H7 (cell line): ENCODE measurements around the gene CPSF4L. TPM values are rescaled to one million over a fixed set of nuclear protein-coding genes. Genes with fewer than 3 reads are reported as not detected.

Experiments
- DNase-seq: peaks from one replicate; pipeline ENCODE4 v3.0.0; 2012
- H3K27me3 ChIP-seq: 2 replicates; pipeline ENCODE4 v1.6.0; 2011; ENCODE audit warnings: mild to moderate bottlenecking, low read length; ENCODE audit not compliant: control insufficient read depth, insufficient read depth
- H3K36me3 ChIP-seq: replicated peaks from 2 replicates; pipeline ENCODE4 v1.5.1; 2011; ENCODE audit warnings: low read length; ENCODE audit not compliant: control insufficient read depth, insufficient read depth
- H3K4me3 ChIP-seq: 2 replicates; pipeline ENCODE4 v1.5.1; 2011; ENCODE audit warnings: low read depth, mild to moderate bottlenecking, control low read depth, low read length, moderate library complexity; ENCODE audit not compliant: insufficient read depth
- total RNA-seq: library from RNA; depleted of rRNA; stranded (reverse); fragments of >200 nt; shearing (Covaris generic); gene quantifications from 2 replicates; pipeline ENCODE4 v1.2.3, GENCODE V29; 2014

Gene CPSF4L
- total RNA-seq, 1 experiment from 2014 or later, result not detected

- DNase-seq, result no peak
- Histone ChIP-seq H3K4me3 (no peak overlapping the region), H3K36me3 (no peaks in the 10 kb centered on the region), H3K27me3 (no peaks in the 10 kb centered on the region)
Measured at GRCh38 chr17:73293480-73293911, 31.8 kb upstream of the CPSF4L start.

GRCh38 chr17:73293031-73293430 lies 31.4 kb upstream of the CPSF4L start:
- Histone ChIP-seq H3K4me3 (no peak overlapping the region), H3K36me3 (no peaks in the 10 kb centered on the region), H3K27me3 (no peaks in the 10 kb centered on the region)
- no peak for DNase-seq

- Histone ChIP-seq H3K4me3 (no peak overlapping the region), H3K36me3 (no peaks in the 10 kb centered on the region), H3K27me3 (no peaks in the 10 kb centered on the region)
- no peak for DNase-seq
Measured at GRCh38 chr17:73292031-73292531, 30.4 kb upstream of the CPSF4L start.

- no peak overlapping the region for H3K4me3 ChIP-seq
- no peaks in the 10 kb centered on the region for H3K36me3 ChIP-seq
- no peaks in the 10 kb centered on the region for H3K27me3 ChIP-seq
- DNase-seq, result no peak
Measured at GRCh38 chr17:73291260-73291801, 29.7 kb upstream of the CPSF4L start.

- Histone ChIP-seq H3K27me3 (no peaks in the 10 kb centered on the region), H3K36me3 (no peaks in the 10 kb centered on the region), H3K4me3 (no peak overlapping the region)
- no peak for DNase-seq
Measured at GRCh38 chr17:73290399-73291259, 28.9 kb upstream of the CPSF4L start.

- DNase-seq, result no peak
- Histone ChIP-seq H3K27me3 (no peaks in the 10 kb centered on the region), H3K36me3 (no peaks in the 10 kb centered on the region; the same call in 1 of the 2 replicates), H3K4me3 (no peak overlapping the region)
Measured at GRCh38 chr17:73289549-73290254, 28.0 kb upstream of the CPSF4L start.

- no peaks in the 10 kb centered on the region; the same call in 1 of the 2 replicates for H3K36me3 ChIP-seq
- H3K4me3 ChIP-seq, result no peak overlapping the region
- H3K27me3 ChIP-seq, result no peaks in the 10 kb centered on the region
- no peak for DNase-seq
Measured at GRCh38 chr17:73288534-73289302, 27.0 kb upstream of the CPSF4L start.

GRCh38 chr17:73286863-73287296 lies 25.2 kb upstream of the CPSF4L start:
- no peak for DNase-seq
- Histone ChIP-seq H3K4me3 (no peak overlapping the region), H3K36me3 (no peaks in the 10 kb centered on the region; the same call in 1 of the 2 replicates), H3K27me3 (no peaks in the 10 kb centered on the region)

GRCh38 chr17:73285916-73286862 lies 24.5 kb upstream of the CPSF4L start:
- Histone ChIP-seq H3K27me3 (no peaks in the 10 kb centered on the region), H3K4me3 (no peak overlapping the region), H3K36me3 (no peaks in the 10 kb centered on the region; the same call in 1 of the 2 replicates)
- DNase-seq, result peak; percentile 38

- no peaks in the 10 kb centered on the region; the same call in 1 of the 2 replicates for H3K36me3 ChIP-seq
- no peaks in the 10 kb centered on the region for H3K27me3 ChIP-seq
- no peak overlapping the region for H3K4me3 ChIP-seq
- peak; percentile 59 for DNase-seq
Measured at GRCh38 chr17:73285603-73285908, 23.9 kb upstream of the CPSF4L start.

- Histone ChIP-seq H3K36me3 (no peaks in the 10 kb centered on the region; the same call in 1 of the 2 replicates), H3K27me3 (no peaks in the 10 kb centered on the region), H3K4me3 (no peak overlapping the region)
- DNase-seq, result peak; percentile 46
Measured at GRCh38 chr17:73284906-73285602, 23.4 kb upstream of the CPSF4L start.

- no peak for DNase-seq
- Histone ChIP-seq H3K4me3 (no peak overlapping the region), H3K27me3 (no peaks in the 10 kb centered on the region), H3K36me3 (no peaks in the 10 kb centered on the region; the same call in 1 of the 2 replicates)
Measured at GRCh38 chr17:73284354-73284753, 22.7 kb upstream of the CPSF4L start.

- Histone ChIP-seq H3K36me3 (no peaks in the 10 kb centered on the region; the same call in 1 of the 2 replicates), H3K4me3 (no peak overlapping the region), H3K27me3 (no peaks in the 10 kb centered on the region)
- DNase-seq, result peak; percentile 93
Measured at GRCh38 chr17:73283841-73284282, 22.2 kb upstream of the CPSF4L start.
